NCI-H2171 (cell line): ENCODE results near the gene KCTD1.
A peak's percentile ranks its signal among the peaks of the same experiment; 100 is the strongest.

ENCODE experiments used
- DNase-seq: peaks from one replicate; lab custom pipeline; 2025; lab: John Stamatoyannopoulos, UW

KCTD1 gene

GRCh38 chr18:26548415-26549262, at the start of gene KCTD1:
KCTD1 (minus strand) TSS chr18:26548553; CDS start chr18:26548536, 17 bp downstream.
- peak; percentile 72 for DNase-seq

GRCh38 chr18:26593365-26594320, 45.3 kb upstream of the KCTD1 start:
- no peak for DNase-seq

GRCh38 chr18:26584745-26585144, 36.4 kb upstream of the KCTD1 start:
- no peak for DNase-seq

GRCh38 chr18:26579941-26580618, 31.7 kb upstream of the KCTD1 start:
- DNase-seq, result no peak

- DNase-seq, result no peak
Measured at GRCh38 chr18:26575865-26576217, 27.5 kb upstream of the KCTD1 start.

GRCh38 chr18:26574958-26575864, 26.9 kb upstream of the KCTD1 start:
- DNase-seq, result no peak

GRCh38 chr18:26568926-26569665, 20.7 kb upstream of the KCTD1 start:
- DNase-seq, result no peak

GRCh38 chr18:26568513-26568912, 20.2 kb upstream of the KCTD1 start:
- DNase-seq, result no peak

- no peak for DNase-seq
Measured at GRCh38 chr18:26566874-26567555, 18.7 kb upstream of the KCTD1 start.

- no peak for DNase-seq
Measured at GRCh38 chr18:26565514-26565913, 17.2 kb upstream of the KCTD1 start.

GRCh38 chr18:26563024-26563423, 14.7 kb upstream of the KCTD1 start:
- no peak for DNase-seq

GRCh38 chr18:26562568-26562967, 14.2 kb upstream of the KCTD1 start:
- DNase-seq, result no peak

- DNase-seq, result no peak
Measured at GRCh38 chr18:26561769-26562168, 13.4 kb upstream of the KCTD1 start.

- DNase-seq, result no peak
Measured at GRCh38 chr18:26556573-26556972, 8.2 kb upstream of the KCTD1 start.

- DNase-seq, result no peak
Measured at GRCh38 chr18:26555804-26556553, 7.6 kb upstream of the KCTD1 start.

- no peak for DNase-seq
Measured at GRCh38 chr18:26553943-26554342, 5.6 kb upstream of the KCTD1 start.

- DNase-seq, result no peak
Measured at GRCh38 chr18:26551695-26552081, 3.3 kb upstream of the KCTD1 start.

- DNase-seq, result no peak
Measured at GRCh38 chr18:26550998-26551694, 2.8 kb upstream of the KCTD1 start.
